GM18519 (cell line): Measurements from ENCODE around the gene SLF1.

Experiments
- ATAC-seq: cut with Tn5 transposase; IDR thresholded peaks from one replicate; pipeline ENCODE4 v1.9.1; 2021; ENCODE audit warnings: mild to moderate bottlenecking, moderate library complexity; ENCODE audit not compliant: unreplicated experiment, low FRiP score

SLF1 gene

GRCh38 chr5:94707359-94707758, 88.9 kb downstream of the SLF1 start:
- no peak for ATAC-seq

DNA sequence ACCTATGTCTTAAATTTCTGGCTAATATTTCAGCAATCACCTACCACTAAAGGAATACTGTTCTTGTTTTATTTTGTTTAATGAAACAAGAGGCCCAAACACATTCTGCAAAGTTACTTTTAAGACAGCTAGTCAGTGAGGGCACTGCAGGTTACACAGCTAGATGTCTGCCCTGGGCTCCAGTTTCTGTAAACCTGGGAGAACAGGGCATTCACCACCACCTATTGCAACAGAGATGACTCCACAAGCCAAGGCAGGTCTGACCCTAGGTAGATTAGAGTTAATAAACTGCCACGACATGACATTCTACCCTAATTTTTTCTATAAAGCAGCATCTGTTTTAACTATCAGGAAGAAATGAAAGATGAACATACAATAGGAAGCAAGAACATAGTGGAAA, 90.8 kb downstream of the SLF1 start:
- no peak for ATAC-seq

GRCh38 chr5:94711785-94712184, 93.3 kb downstream of the SLF1 start:
- no peak for ATAC-seq

GRCh38 chr5:94715768-94716167, 97.3 kb downstream of the SLF1 start:
- no peak for ATAC-seq

DNA sequence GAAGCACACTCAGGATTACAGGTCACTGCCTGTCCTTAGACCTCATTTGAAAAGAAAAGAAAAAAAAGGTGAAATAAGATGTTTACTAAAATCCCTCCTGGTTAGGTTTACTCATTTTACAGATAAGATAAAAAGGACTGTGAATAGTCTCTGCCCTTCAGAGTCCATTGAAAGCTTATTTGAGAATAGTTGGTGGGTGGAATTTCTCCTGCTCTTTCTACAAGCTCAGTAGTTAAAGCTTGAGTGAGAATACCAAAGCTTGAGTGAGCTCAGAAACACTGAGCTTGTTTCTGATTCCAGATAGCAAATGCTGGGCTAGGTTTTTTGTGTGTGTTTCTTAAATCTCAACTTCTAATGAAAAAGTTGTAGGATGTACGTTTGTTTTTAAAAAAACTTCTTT, 106.7 kb downstream of the SLF1 start:
- ATAC-seq: no peak

DNA sequence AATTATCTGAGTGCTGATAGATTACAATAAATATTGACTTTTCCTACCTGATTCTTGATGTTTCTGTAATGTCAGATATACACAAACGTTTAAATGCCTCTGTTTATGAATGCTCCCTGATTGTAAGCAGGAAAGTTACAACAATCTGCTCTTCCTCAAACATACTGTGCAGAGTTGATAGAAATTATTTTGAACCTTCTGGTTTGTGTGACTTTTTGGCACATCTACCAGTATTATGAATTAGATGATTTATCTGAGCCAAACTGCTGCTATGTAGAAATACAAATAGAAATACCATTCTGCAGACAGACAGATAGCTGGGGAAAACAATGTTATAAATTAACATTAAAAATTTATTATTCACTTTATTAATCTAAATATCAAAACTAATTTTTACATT, 113.0 kb downstream of the SLF1 start:
- ATAC-seq: no peak

GRCh38 chr5:94736498-94736897, 118.0 kb downstream of the SLF1 start:
- ATAC-seq: no peak

DNA sequence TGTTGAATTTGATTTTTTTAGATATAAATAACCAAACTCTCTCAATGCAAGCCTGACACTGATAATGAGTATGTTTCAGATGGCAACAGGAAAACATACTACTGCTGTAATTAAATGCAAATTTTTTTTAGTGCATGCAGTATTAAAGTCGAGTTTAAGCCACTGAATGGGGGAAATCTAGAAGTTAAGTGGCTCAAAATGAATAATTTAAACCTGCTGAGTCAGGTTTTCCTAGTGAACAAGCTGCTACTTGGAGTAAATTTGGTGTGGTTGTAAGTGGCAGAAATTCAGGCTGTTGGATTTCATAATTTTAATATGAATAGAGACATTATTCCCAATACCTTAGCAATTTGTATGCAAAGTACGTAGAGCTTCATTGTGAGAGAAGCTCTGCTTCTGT, 121.8 kb downstream of the SLF1 start:
- ATAC-seq: no peak

DNA sequence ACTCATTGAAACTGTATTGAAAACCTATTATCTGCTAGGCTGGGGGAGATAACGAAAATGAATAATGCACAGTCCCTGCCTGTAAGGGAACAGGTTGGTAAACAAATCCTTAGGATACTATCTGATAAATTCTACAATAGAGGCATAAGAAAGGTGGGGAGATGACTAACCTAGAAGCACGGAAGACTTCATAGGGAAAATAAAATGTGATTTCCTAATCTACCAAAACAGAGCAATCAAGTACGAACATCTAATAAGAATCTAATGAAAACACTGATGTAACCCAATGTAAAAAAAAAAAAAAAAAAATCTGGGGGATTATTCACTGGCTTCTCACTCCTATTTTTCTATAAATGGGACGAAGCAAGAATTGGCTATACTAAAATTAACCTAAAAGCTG, 124.4 kb downstream of the SLF1 start:
- ATAC-seq: no peak

GRCh38 chr5:94744906-94745305, 126.4 kb downstream of the SLF1 start:
- no peak for ATAC-seq

DNA sequence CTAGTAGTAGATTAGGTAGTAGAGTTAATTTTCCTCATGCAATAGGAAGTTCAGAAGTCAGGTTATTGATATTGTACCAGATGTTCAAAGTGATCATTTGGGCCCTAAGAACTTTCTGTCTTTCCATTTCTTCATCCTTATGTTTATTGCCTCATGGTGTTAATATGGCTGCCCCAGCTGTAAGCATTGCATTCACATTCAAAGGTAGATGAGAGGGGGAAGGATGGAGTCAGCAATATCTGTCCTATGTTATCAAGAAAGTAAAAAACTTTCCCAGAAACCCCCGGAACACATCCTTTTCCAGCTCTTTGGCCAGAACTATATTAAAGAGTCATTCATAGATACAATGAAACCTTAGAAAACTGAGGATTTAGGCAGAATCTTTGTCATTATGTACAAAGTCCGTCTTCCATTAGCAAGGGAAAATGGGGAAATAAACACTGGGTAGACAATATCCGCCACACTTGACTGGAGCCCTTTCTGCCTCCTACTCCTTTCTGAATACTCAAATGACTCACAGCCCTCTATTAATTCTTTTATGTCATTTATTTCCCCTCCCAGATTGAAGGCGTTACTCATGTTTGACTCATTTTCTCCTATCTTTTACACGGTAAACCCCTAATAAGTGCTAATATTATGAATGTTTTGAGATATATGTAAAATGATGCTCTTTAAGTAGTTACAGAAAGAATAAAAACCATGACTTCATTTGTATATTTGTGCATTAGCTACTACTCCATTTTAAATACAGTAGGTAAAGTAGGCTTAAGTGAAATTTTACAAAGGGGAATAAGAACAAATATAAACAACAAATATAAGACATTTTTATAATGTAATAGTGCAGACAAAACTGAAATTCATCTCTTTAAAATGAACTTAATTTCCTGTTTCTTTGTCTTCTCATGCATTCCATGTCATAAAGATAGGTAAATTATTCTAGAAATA, 127.6 kb downstream of the SLF1 start:
- peak; percentile 83 for ATAC-seq

- ATAC-seq: peak; percentile 31
These were observed 128.3 kb downstream of the SLF1 start for GRCh38 chr5:94746731-94747124.
